GM19455 (cell line): ENCODE data around the gene EIF2B2.

Source experiments
- ATAC-seq: cut with Tn5 transposase; IDR thresholded peaks from one replicate; pipeline ENCODE4 v1.9.1; 2021; ENCODE audit not compliant: unreplicated experiment

The EIF2B2 gene

DNA sequence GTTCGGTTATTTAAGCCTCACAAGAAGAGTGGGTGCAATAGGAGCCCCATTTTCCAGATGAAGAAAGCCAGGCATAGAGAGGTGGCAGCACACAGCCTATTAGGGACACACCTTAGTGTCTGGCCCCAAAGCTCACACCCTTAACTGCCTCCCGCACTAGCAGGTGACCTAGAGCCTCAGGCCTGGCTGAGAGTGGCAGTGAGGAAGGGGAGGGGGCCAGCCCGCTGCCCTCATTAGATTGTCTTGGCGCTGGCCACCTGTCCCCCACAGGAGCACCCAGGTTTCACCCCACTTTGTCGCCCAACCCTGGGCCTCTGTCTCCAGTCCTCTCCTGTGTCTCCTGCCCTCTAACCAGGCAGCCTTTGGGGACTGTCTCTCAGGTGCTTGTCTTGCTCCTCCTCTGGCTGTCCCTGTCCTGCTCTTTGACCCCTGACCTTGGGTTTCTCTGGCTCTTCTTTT lies 28.8 kb upstream of the EIF2B2 start:
- ATAC-seq: no peak

DNA sequence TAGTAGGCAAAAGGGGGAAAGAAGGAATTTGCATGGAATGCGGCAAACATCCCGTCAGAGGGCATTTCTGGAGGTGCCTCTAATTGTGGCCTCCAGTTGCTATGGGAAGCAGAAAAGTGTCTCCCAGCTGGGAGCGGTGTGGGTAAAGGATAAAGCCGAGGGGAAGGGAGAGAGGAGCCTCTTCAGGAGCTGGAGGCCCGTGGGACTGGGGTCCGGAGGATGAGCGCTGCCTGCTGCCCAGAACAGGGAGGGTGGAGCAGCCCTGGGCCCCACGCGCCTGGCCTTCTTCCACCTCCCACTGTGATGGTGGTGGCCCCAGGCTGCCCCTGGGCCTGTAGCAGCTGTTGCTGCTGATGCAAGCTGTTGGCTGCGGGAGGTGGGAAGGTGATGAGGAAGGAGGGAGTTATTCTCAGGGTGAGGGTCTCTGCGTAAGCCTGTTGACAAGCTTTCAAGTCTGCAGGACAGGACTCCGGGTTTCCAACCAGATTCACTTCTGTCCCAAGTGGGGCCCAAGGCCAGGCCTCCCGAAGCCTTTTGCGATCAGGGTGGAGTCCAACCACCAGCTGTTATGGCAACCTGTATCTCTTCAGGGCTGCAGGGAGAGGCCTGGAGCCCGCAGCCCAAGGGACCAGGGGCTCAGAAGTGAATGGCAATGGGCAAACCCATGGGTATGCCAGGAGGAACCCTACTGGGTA lies 28.2 kb upstream of the EIF2B2 start:
- ATAC-seq: no peak

DNA sequence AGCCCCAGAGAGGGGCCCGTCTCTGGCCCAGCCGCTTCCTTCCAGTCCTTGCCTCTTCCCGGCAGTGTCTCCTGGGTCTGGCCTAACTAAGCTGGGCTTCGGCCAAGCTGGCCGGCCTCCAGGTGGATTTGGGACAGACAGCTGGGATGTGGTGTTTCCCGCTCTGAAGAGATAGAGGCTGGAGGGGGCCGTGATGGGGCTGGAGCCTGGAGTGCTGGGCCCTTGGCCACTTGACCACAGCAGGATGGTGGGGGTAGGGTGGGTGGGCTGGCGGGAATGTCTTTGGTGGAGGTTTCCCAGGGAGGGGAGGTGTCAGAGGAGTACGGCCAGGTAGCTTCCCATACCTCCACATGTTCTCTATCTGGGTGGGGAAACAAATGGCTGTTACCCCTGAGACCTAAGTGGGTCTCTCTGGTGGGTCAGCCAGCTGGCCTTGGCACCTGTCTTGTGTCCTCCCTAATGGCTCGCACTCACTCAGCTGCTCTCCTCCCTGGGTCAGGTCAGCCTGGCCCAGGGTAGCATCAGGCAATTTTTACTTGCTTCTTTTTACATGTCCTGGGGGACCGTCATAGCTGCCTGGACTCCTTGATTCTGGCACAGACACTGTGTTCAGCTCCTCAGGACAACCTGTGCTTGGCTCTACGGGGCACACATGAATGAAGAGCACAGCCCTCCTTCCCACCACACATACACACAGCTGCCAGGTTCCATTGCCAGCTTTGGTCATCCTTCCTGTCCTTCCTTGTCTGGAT lies 27.5 kb upstream of the EIF2B2 start:
- no peak for ATAC-seq

DNA sequence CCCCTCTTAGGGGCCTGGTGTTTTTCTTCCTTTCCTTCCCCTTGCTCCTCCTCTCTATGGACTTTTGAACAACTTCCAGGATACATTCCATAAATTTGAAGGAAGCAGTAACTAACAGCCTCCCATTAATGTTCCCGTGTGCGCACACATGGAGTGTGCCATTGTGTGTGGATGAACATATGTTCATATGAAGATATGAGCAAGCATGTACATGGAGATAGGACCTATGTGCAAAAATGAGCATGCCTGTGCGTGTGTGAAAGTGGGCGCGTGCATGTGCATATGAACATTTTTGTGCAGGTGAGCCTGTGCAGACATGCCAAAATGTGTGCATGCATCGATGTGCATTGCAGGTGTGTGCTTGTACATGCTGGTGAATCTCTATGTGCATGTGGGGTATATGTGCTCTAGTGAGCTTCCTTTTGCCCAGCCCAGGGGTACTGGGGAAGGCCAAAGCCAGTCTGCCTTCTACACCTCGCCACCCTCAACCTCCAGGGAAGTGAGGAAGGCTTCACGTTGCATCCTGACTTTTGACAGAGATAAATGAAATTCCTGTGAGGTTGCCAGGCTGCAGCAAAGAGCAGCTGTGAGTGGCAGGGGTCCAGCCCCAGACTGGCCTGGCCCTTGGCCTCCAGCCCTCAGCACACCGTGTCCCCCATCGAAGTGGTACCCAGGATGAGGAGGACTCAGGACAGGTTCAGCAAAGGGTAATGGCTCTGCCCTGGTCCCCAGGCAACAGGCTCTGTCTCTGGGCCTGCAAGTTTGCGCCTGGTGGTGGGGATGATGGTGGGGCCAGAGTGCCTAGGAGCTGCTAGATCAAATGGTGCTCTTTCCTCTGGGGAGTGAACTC lies 26.2 kb upstream of the EIF2B2 start:
- ATAC-seq: no peak

DNA sequence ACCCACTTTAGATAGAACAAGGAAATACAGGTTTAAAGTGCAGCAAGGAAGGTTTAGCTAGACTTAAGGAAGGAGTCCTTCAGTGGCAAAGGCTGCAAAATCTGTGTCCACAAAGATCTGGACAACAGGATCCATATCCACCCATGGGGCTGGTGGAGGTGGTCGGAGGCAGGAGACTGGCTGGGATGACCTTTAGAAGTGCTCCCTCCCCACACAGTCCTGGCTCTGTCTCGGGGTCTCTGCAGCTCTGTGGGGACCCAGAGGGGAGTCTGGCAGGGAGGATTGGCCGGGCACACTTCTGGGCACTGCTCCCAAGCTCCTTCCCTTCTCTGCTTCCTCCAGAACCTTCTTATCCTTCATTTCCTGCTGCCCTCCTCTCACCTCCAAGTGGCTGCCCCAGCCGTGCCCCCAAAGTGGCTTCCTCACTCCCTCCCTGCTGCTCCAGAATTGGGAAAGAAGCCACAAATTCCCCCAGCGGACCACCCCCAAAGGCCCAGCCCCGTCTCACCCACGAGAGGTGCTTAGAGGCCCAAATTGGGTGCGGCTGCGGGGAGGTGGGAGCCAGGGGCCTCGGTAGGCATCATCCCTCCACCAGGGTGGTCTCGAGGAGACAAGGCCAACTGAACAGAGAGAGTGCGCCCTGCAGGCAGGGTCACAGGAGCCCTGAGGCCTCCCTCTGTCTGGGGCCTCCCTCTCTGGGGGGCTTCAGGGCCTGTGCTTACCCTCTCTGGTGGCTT lies 25.4 kb upstream of the EIF2B2 start:
- no peak for ATAC-seq

DNA sequence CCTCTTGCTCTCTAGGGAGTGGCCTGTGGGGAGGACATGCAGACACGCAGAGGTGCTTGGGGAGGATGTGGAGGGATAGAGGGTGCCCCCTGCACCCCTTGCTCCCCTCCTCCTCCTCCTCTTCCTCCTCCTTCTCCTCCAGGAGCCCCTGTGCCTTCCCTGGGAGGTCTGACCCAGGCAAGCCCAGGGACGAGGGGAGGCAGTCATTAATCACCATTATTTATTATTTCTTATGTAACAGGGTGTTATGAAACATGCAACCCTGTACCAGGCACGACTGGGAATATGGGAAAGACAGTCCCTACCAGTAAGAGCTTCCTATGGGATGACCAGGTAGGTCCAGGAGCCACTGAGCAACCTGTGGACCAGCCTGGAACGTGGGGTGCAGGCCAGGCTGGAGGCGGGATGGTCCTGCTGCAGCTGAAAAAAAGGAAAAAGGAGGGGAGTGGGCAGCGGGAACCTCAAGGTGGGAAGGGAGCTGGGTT lies 24.8 kb upstream of the EIF2B2 start:
- no peak for ATAC-seq

DNA sequence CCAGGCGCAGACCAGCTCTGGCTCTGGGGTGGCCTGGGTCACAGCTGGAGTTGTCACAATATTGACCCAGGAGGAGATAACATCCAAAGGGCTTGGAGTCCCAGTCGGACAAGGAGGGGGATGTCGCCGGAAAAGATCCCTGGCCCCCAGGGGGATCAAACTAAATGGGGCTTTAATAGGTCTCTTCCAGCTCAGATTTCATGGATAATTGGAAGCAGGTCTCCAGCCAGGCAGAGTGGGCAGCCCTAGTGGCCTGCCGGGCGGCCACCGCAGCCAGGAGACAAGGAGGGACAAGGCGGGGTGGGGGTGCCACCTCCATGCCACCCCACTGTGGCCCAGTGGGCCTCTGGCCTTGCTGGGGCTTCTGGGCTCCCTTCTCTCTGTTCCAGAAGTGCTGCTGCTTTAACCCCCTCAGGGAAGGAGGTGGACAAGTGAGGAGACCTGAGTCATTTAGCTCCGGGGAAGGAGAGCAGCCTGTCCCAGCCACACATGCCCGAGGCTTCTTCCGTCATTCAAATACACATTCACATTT lies 24.2 kb upstream of the EIF2B2 start:
- no peak for ATAC-seq

DNA sequence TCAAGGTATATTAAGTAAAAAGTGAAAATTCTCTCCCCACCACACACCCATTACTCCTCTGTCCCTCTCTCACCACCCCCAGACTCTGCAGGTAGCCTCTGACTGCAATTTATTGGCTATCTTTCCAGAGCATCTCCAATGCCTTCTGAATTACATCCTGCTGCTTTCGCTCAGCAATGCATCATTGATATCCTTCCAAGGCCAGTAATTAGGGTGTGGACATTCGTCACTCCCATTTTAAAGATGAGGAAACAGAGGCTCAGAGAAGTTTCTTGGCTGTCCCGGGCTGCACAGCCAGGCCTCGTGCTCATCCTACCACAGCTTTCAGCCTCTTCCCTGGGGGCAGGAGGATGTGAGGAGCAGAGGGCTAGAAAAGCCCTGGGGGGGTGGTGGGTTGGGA lies 23.7 kb upstream of the EIF2B2 start:
- ATAC-seq: no peak

DNA sequence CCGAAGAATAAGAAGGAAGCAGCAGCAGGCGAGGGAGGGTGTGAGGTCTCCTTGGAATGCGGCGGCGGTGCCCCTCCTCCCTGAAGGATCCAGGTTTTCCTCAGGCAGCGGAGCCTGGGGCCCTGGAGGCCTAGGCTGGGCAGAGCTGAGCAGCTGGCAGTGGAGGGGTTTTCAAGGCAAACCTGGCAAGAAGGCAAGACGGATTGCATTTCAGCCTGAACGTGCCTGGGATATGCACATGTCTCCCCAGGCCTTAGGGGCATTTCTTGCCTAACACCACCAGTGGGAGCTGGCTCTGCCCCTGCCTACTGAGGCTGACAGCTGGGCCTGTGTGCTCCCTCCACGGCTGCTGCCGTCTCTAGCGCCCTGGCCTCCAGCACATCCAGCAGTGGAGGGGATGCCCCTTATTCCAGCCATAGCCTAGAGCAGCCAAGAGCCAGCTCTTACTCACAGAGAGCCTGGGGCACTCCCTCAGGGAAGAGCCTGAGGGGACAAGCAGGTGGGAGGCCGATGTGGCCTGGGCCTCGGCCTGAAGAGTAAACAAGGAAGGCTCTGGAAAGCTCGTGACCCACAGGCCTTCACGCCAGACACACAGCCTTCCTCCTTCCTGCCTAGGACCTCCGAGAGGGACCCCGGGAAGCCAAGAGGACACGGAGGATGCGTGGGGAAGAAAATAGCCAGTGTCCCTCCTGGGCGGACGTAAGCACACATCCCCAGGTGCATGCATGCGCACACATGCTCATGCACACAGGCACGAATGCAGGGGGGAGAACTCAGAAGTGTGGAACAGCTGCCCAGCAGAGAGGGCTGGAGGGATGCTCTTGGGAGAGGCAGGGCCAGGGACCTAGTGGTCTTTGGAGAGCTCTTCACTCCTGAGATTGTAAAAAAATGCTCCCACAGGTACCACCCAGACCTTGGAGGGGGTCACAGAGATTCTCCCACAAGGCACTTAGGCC lies 23.0 kb upstream of the EIF2B2 start:
- no peak for ATAC-seq

DNA sequence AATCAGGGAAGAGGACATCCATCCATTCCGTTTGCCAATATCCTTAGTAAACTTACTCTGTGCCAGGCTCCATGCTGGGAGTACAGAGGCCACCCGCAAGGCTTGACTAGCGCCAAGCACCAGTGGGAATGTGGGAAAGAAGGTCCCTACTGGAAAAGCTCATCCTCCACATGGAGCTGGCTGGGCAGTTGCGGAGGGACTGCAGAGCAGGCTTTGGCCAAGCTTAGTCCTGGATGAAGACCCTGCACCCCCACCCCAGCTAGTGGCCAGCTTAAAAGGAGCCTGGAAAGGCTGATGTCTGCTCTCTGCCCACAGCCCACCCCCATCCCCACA lies 22.4 kb upstream of the EIF2B2 start:
- no peak for ATAC-seq

DNA sequence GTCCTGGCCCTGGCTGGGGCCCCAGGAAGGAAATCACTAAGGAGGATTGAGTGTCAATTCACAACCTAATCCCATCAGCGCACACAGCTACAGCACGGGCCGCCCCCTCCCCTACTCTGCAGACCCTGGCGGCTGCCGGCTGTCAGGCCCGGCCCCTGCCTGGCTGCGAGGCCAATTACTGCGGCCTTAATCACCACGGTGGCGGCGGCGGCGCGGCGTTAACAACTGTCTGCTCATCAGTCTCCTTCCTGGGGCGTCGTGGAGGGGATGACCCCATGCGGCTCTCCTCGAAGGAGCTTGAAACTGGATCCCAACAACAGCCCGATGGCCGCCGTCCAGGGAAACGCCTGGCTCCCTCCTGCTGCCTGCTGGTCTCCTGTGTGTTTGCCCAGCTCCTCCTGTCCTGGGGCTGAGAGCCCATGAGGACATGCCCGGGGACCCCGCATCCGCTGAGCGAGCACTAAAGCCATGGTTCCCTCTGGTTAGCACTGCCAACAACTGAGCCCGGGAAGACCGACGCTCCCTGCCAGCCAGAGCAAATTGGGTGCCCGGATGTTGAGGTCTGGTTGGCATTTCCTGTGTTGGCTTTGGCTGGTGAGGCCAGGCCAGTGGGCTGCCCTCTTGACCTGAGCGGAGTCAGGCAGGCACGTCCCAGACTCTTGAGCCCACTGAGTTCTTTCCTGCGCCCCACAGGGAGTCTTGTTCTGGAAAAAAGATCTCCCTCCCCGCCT lies 21.8 kb upstream of the EIF2B2 start:
- ATAC-seq: no peak

DNA sequence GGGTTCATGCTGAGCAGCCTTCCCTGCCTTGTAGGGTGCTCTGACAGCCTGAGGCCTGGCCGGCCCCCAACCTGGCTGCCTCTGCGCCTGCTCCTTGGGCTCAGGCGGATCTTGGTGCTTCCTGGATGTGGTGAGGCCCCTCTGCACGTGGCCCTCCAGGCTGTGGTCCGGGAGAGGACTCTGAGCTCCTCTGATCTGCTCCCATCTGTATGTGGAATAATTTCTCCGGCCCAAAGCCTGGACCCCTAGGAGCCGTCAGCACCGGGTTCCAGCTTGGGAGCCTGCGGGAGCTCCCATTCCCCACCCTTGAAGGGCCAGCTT lies 21.3 kb upstream of the EIF2B2 start:
- ATAC-seq: no peak

DNA sequence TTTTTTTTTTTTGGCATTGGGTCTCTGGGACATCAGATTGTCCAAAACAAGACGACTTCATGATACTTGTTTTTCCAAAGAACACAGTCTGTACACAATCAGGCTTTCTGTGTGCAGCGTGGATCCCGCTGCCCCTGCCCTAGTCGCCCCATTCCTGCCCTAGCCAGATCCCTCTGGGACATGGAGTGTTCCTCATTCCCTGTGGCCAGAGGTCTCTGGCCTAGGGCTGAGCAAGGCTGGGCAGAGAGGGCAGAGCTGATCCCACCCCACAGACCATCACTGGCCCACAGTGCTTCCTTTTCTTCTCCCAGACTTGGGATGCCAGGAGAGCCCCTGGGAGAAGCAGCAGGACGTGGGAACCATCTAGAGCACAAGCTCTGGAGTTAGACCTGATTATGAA lies 20.9 kb upstream of the EIF2B2 start:
- ATAC-seq: no peak

DNA sequence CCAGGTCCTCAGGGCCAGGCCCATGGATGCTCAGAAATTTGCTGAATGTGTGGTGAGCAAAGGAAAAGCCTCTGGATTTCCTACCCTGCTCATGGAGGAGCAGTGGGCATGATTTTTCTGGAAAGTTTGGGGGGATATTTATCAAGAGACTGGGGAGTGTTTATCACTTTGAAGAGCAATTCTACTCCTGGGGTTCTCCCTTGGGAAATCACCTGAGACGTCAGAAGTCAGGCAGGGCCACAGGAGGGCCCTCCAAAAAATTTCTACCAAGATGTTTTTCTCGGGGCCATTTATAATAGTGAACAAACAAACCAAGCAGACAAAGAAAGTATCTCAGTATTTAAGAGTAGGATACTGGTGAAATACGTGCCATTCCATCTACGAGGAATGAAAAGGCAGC lies 20.1 kb upstream of the EIF2B2 start:
- ATAC-seq: no peak

DNA sequence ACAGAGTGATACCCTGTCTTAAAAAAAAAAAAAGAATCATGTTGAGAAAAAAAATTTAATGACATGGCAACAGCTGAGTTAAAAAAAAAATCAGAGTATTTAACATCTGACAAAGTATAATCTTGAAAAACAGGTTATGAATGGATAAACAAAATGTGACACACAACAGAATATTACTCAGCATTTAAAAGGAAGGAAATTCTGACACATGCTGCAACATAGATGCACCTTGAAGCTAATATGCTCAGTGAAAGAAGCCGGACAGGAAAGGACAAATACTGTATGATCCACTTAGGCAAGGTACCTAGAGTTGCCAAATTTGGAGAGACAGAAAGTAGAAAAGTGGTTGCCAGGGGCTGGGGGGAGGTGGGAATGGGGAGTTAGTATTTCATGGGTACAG lies 19.4 kb upstream of the EIF2B2 start:
- ATAC-seq: no peak

DNA sequence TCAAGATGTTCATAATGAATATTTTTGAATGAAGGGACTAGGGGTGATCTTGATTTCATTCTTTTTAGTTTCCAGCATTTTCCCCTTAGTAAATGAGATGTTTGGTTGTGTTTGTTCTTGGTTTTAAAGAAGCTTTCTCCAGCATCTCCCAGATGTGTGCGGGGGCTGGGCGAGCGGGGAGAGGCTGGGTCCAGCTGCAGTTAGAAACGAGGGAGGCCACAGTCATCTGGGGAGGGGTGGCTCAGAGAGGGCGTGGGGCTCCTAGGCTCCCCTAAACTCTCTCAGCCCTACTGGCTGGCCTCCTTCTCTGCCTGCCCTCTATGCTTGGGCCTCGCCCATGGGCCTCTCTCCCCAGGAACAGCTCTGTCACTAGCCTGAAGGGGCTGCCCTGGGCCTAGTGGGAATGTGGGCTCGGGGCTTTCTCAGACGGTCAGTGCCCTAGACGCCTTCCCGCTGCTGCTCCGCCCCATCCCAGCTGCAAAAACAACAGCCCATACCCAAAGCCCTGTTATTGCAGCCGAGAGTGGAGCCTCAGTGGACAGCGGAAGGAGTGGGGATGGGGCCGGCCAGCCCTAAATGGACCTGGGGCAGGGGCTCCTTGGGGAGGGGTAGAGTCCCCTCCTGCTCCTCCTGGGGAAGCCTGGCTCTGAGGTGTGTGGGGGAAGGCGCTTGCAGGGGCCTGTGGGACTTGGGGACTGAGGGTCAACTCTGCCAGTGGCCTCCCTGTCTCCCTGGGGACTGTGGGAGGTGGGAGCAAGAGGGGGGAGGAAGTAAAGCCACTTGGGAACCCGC lies 18.3 kb upstream of the EIF2B2 start:
- no peak for ATAC-seq

DNA sequence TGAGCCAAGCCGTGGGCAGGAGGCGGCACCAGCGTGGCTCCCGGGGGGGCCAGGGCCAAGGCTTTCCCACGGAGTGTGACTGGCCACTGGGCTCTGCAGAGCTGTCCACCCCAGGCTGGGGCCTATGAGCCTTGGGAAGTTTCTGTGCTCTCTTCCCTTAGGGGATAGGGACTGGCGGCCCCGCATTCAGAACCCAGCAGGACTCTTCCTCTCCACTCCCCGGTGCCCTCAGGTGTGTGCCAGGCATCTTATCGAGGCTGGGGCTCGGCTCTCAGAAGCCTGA lies 17.8 kb upstream of the EIF2B2 start:
- ATAC-seq: no peak

DNA sequence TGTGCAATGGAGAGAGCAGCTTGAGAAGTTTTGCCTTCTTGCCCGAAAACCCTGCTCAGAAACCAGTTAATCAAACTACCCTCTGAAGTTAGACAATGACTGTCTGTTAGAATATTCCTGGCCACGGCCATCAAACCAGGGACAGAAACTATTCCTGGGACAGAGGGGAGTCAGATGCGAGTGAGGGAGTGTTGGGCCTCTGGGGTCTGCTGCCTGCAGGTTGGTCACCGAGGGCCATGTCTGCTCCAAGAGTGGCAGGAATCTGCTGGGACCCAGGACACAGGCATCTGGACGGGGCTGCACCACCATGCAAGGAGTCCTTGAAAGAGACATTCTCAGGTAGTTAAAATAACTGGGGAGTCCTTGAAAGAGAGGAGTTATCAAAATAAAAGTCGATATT lies 16.9 kb upstream of the EIF2B2 start:
- ATAC-seq: no peak

DNA sequence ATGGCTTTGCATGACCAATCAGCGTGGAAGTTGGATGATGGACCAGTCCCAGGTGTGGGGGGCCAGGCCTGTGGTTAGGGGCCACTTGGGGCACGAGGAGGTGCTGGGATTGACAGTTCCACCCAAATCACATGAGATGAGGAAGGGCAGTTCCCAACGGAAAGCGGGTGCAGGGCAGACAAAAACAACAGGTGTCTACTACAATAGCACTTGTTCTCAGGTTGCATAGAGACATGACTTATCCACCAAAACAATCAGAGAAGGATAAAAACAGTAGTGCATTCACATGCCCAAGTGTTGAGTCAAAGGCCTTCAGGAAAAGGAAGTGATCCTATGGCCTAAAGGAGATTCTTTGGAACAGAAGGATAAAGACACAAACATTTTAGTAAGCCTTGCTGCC lies 14.6 kb upstream of the EIF2B2 start:
- ATAC-seq: no peak
